Omental fat pad (tissue), 4 donors: ENCODE data around the gene PTPRD. TPM values are rescaled to one million over a fixed set of nuclear protein-coding genes. Genes with fewer than 3 reads are reported as not detected.

Source experiments
- ATAC-seq: fragments of 150-250 bp; one replicate; pipeline ENCODE4 v1.9.1; 2016; ENCODE audit warnings: mild to moderate bottlenecking, moderate library complexity; ENCODE audit not compliant: low FRiP score
- DNase-seq: peaks from one replicate; pipeline ENCODE4 v3.0.0-alpha.2; 2019; ENCODE audit warnings: low spot score
- total RNA-seq, 4 donors: library from RNA; depleted of rRNA; stranded (reverse); fragments of >200 nt; gene quantifications; one replicate each; pipeline ENCODE4 v1.1.0, GENCODE V29; 2016
- TF ChIP-seq, protein P1 (sequence below), 3 donors: fragments of 450-650 bp; IDR thresholded peaks; one replicate each; pipeline ENCODE4 v1.5.1; 2016 to 2017; ENCODE audit warnings: antibody characterized with exemption in 3 of 3, mild to moderate bottlenecking in 3 of 3, moderate library complexity in 2 of 3

PTPRD gene
- total RNA-seq, 4 donors from 2014 or later: 3.5 to 34.2 (median 11.2) TPM

DNA sequence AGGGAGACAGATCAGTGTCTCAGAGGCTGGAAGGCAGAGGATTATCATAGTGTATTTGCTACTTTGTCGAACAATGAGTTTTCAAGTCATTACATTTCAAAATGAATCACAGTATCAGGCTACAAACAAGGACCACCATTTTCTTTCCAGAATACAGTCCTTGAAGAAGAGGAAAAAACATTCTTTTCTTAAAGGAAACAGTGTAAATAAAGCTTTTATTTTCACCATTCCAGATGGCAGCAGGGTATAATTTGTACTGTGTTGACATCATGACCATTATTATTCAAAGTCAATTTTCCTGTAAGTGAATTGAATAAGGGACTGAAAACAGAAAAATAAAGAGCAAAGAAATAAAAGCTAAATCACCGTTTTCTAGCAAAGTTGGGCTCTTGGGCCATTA lies 2076.0 kb downstream of the PTPRD start:
- no peak for DNase-seq
- TF ChIP-seq, protein P1, sequence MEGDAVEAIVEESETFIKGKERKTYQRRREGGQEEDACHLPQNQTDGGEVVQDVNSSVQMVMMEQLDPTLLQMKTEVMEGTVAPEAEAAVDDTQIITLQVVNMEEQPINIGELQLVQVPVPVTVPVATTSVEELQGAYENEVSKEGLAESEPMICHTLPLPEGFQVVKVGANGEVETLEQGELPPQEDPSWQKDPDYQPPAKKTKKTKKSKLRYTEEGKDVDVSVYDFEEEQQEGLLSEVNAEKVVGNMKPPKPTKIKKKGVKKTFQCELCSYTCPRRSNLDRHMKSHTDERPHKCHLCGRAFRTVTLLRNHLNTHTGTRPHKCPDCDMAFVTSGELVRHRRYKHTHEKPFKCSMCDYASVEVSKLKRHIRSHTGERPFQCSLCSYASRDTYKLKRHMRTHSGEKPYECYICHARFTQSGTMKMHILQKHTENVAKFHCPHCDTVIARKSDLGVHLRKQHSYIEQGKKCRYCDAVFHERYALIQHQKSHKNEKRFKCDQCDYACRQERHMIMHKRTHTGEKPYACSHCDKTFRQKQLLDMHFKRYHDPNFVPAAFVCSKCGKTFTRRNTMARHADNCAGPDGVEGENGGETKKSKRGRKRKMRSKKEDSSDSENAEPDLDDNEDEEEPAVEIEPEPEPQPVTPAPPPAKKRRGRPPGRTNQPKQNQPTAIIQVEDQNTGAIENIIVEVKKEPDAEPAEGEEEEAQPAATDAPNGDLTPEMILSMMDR (IDR thresholded peaks at IDR 0.05): no peak
- ATAC-seq: no peak

DNA sequence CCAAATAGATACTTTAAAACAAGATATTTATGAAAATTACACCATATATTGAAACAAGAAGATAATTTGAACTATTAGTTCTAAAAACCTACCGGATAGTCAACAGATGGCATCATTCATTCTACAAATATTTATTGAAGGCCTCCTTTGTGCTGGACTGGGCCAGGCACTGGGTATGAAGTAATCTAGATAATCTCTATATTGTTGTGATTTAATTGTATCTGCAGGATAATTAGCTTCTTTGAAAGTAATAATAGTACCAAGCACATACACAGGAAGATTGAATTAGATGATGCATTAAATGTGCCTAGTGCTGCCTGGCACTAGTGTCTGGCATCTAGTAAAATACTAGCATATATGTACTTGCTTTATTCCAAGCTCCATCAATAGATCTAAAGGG lies 2078.0 kb downstream of the PTPRD start:
- no peak for ATAC-seq
- DNase-seq: no peak
- TF ChIP-seq, protein P1 (IDR thresholded peaks at IDR 0.05): no peak

DNA sequence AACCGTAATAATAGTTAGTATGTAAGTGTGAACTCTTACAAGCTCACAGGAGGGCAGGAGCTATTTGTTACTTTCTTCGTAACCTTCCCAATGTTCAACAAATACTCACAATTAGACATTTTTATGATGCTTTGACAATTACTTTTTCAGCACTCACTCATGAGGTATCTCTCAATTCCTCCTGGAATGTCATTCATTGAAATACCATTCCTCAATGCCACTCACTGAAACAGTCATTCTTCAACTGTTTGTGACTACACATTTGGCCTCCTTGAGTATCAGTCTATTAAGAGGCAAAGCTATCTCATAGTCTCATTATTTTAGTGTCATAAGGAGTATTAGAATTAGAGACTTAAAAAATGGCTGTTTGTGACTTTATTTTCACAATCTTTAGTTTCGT lies 2079.1 kb downstream of the PTPRD start:
- TF ChIP-seq, protein P1 (IDR thresholded peaks at IDR 0.05): no peak
- ATAC-seq (no peak), DNase-seq (no peak)

DNA sequence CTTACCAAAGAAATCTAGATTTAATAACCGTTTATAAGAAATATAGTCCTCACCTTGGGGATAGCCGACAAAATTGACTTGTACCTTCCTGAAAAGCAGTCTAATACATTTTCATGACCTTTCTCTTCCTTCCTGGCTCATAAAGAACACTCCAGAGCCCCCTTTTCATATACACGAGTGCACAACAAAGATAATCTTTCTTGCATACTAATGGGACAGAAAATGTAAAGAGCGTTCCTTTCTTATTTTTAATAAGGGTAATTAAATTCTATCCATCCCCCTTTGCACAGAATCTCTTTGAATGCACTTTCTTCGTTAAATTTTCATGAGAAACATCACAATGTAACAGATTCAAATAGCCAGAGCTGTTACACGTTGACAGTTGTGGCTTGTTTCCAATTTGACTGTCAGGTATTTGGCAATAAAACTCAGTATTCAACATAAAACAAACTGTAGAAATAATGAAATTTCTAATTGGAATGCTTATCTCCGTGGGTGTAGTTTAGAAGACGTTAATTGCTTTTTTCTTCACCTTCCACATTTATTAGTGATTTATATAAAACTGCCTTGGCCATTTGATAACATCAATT lies 2080.9 kb downstream of the PTPRD start:
- DNase-seq (no peak), ATAC-seq (no peak)
- TF ChIP-seq, protein P1 (IDR thresholded peaks at IDR 0.05): no peak

DNA sequence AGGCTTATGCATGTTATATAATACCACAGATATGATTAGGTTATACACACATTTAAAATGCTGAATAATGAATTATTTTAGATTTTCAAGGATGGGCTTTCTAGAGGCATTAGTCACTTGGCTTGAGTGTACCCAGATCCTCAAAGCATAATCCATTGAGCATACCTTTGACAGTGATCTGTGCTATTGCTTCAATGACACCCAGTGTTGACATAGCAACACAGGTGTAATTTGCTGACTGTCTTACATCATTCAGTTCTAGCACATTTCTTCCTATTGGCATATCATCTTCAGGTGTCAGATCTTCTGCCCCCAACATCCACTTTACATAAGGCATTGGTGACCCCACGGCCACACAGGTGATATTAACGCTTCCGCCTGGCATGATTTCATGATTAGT lies 2091.7 kb downstream of the PTPRD start:
- no peak for DNase-seq
- no peak for ATAC-seq
- TF ChIP-seq, protein P1 (IDR thresholded peaks at IDR 0.05): no peak

DNA sequence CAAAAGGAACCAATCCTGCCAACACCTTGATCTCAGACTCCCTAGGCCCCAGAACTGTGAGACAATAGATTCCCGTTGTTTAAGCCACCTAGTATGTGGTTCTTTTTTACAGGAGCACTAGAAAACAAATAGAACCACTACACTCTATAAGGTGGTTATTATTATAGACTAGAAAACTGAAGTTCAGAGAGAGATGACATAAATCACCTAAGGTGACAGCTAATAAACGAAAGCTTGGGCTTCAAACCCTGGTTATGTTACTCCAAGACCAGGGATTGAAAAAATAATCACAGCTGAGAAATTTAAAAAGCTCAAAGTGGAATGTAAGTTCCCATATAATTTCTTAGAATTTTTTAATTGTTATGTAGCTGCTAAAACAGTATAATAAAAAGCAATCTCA lies 2097.1 kb downstream of the PTPRD start:
- no peak for DNase-seq
- no peak for ATAC-seq
- TF ChIP-seq, protein P1 (IDR thresholded peaks at IDR 0.05): no peak

DNA sequence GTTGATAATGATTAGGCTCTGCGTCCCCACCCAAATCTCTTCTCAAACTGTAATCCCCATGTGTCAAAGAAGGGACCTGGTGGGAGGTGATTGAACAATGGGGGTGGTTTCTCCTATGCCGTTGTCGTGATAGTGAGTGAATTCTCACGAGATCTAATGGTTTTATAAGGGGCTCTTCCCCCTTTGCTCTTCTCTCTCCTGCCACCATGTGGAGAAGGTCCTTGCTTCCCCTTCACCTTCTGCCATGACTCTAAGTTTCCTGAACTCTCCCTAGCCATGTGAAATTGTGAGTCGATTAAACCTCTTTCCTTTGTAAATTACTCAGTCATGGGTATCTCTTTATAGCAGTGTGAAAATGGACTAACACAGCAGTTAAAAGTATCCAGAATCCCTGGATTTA lies 2098.0 kb downstream of the PTPRD start:
- no peak for DNase-seq
- TF ChIP-seq, protein P1 (IDR thresholded peaks at IDR 0.05): no peak
- no peak for ATAC-seq
